Heart left ventricle (tissue), 16 donors: Measurements from ENCODE around the gene SH3BP1. TPM values are rescaled to one million over a fixed set of nuclear protein-coding genes. Genes with fewer than 3 reads are reported as not detected.

Source experiments
- ATAC-seq, 4 donors: fragments of 200-7000 bp; cut with Tn5 transposase; one replicate each; pipeline ENCODE4 v1.9.1; 2020 to 2022; ENCODE audit warnings: moderate library complexity in 4 of 4, mild to moderate bottlenecking in 3 of 4, moderate number of reproducible peaks in 1 of 4
- DNase-seq, 5 donors: peaks; one replicate each; pipeline ENCODE4 v3.0.0-alpha.2; 2020
- H3K27ac ChIP-seq, 12 donors: fragments of 200-600 bp; sonication (generic) in 4 of 12; one replicate each; pipeline versions ENCODE4 v1.5.0 to v1.8.0; 2016 to 2022; ENCODE audit warnings: mild to moderate bottlenecking in 2 of 12
- H3K27me3 ChIP-seq, 9 donors: fragments of 200-600 bp; sonication (generic) in 2 of 9; one replicate each; pipeline versions ENCODE4 v1.5.1 to v1.8.0; 2016 to 2022; ENCODE audit warnings: mild to moderate bottlenecking in 3 of 9
- H3K36me3 ChIP-seq, 9 donors: fragments of 200-600 bp; sonication (generic) in 2 of 9; one replicate each; pipeline versions ENCODE4 v1.5.0 to v1.8.0; 2018 to 2022; ENCODE audit warnings: mild to moderate bottlenecking in 2 of 9
- H3K4me1 ChIP-seq, 12 donors: fragments of 200-600 bp; sonication (generic) in 4 of 12; one replicate each; pipeline versions ENCODE4 v1.5.0 to v1.8.0; 2016 to 2022; ENCODE audit warnings: mild to moderate bottlenecking in 3 of 12
- H3K4me3 ChIP-seq, 12 donors: fragments of 200-600 bp; sonication (generic) in 4 of 12; one replicate each; pipeline versions ENCODE4 v1.5.0 to v1.8.0; 2017 to 2022; ENCODE audit warnings: mild to moderate bottlenecking in 9 of 12, moderate library complexity in 4 of 12
- H3K9me3 ChIP-seq, 12 donors: fragments of 200-600 bp; sonication (generic) in 4 of 12; one replicate each; pipeline versions ENCODE4 v1.5.0 to v1.8.0; 2016 to 2022; ENCODE audit warnings: mild to moderate bottlenecking in 1 of 12
- POLR2A ChIP-seq, 2 donors: fragments of 450-650 bp; IDR thresholded peaks; one replicate each; pipeline ENCODE4 v1.6.1; 2017; ENCODE audit warnings: antibody characterized with exemption in 2 of 2, mild to moderate bottlenecking in 2 of 2, moderate library complexity in 2 of 2
- WGBS, 4 donors: extraction: QIAGEN DNeasy Blood & Tissue Kit in 2 of 4; methylation state at CpG; one replicate each; pipeline versions ENCODE4 v1.1.5 to v1.1.7; 2013 to 2018; 5-methylcytosine and 5-hydroxymethylcytosine counted together
- intact Hi-C, 10 donors: fragments of 100-400 bp; cut with DNase I; formaldehyde crosslinking; loops; one replicate each; pipeline versions ENCODE4 v1.11.1 to v1.14.2; 2022
- polyA plus RNA-seq, 2 donors: library from polyadenylated mRNA; stranded (reverse); fragments of 200-250 nt; gene quantifications; one replicate each; pipeline ENCODE4 v1.2.3, GENCODE V29; 2013
- total RNA-seq, 9 donors: library from RNA; depleted of rRNA in 2 of 9; stranded (reverse); fragments of >200 nt in 2 of 9; fragmentation: NEBNext Ultra II Directional in 3 of 9; extraction: Animal tissue kit (Norgen Biotek cat#: 25700) in 3 of 9; gene quantifications; one replicate each; pipeline versions ENCODE4 v1.1.0 to v1.2.4, GENCODE V29; 2016 to 2023
- TF ChIP-seq, protein P1 (sequence below), 12 donors: fragments of 200-600 bp; sonication (generic) in 4 of 12; IDR thresholded peaks; one replicate each; pipeline versions ENCODE4 v1.5.0 to v1.8.0; 2018 to 2022; ENCODE audit warnings: antibody characterized with exemption in 12 of 12, mild to moderate bottlenecking in 5 of 12
- donor health status: ischemic (EF 13 %, LVEDD 7.1; RV severe dilation, severe dysfunction).
- donor health status: healthy with polysubstance abuse.
- donor health status: DM: no; HTN: yes; CAD: no.
- donor health status: DM: no; HTN: no; CAD: no.
- donor health status: ischemic (EF 25% LVEDD 6.9; RV normal size, moderate dysfunction).
- donor health status: ischemic (EF 25% LVEDD 5.7; RV mildly dilated, moderate dysfunction).
- donor health status: healthy.
- donor health status: DM: yes; HTN: yes; CAD: no.
- donor health status: ischemic (EF 35%, LVEDD 5.7; RV mildly dilated, moderate dysfunction).
- donor health status: nonischemic (EF 11% LVEDD 7.7; RV severe dilation, severe dysfunction).
- donor health status: DM: yes; HTN: yes; CAD: no.
- donor health status: PGD.
- donor health status: ischemic (EF 29% LVEDD 5.4; RV normal size, mild dysfunction).
- donor health status: nonischemic (EF 23%, LVEDD 6.1; RV moderate dilation, normal function).

Gene SH3BP1
- total and polyA plus RNA-seq, 11 donors = 0.44 to 19.7 (median 2.0) TPM

DNA sequence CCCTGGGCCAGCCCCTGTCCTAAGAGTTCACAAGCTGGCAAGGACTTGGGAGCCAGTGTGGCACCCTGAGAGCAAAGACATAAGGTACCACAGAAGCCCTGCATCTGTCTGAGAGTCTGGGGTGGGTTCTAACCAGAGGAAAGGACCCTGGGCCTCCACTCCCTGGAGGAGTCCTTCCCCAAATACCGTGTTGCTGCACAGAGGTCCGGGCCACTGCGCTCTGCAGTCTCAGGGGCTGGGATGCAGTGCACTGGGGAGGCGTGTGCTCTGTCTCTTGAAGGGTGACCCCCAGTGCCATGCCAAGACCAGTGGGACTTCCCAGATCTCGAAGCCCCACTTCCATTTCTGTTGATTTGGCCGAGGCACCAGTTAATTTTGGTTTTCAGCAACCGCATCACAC is 4.3 kb upstream of the SH3BP1 start:
- 85 to 89% (median 87%) methylated on average over 6 to 7 of the region's 7 CpGs for WGBS, 4 donors

DNA sequence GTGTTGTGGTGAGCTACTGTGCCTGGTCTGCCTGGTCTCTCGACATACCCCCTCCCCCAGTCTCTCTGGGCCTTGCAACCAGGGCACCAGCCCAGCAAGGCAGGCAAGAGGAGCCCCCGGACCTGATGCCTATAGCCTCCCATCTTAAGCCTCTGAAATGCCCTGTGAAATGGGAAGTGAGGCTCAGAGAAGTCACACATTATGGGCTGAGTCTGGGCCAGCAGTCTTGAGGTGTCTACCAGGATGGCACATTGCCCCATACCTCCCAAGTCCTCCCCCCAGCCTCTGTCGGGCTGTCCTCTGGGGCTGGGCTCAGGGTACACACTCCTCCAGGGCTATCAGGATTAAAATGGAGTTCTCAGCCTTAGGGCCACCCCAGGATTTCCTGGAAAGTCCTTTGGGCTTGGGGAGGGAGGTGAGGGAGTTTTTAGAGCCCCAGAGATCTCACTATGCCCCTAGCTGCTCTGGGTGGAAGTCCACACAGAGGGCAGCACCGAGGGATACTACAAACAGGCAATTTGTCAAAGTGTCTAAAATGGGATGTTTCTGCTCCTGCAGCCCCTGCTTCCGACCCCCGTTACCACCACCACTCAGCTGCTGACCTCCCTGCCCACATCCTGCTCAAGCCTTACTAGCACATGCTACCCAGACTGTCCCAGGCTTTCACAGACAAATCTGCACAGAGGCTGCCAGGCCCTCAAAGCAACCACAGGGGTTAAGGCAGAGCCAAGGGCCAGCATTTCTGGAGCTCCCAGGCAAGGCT is 3.1 kb upstream of the SH3BP1 start:
- Histone ChIP-seq H3K4me3 (no peak overlapping the region), H3K36me3 (peaks cover 0 to 9% (median 0%) of the 10 kb centered on the region in 9 donors), H3K27ac (peak overlapping the region in 2 of 12 donors; percentile 41 to 94), H3K4me1 (peaks cover 2 to 97% (median 39%) of the 10 kb centered on the region in 12 donors), H3K9me3 (no peaks in the 10 kb centered on the region), H3K27me3 (peaks cover 0 to 9% (median 0%) of the 10 kb centered on the region in 9 donors)
- no peak for ATAC-seq
- 73 to 82% (median 79%) methylated on average over 6 of the region's 6 CpGs for WGBS, 4 donors
- intact Hi-C loops = loop anchor here in 1 of 10 donors (5.0 kb wide), 1 partner anchor 106 kb away; no protein-coding TSS in a partner anchor
- no peak for TF ChIP-seq POLR2A (IDR thresholded peaks at IDR 0.05)
- TF ChIP-seq, protein P1, sequence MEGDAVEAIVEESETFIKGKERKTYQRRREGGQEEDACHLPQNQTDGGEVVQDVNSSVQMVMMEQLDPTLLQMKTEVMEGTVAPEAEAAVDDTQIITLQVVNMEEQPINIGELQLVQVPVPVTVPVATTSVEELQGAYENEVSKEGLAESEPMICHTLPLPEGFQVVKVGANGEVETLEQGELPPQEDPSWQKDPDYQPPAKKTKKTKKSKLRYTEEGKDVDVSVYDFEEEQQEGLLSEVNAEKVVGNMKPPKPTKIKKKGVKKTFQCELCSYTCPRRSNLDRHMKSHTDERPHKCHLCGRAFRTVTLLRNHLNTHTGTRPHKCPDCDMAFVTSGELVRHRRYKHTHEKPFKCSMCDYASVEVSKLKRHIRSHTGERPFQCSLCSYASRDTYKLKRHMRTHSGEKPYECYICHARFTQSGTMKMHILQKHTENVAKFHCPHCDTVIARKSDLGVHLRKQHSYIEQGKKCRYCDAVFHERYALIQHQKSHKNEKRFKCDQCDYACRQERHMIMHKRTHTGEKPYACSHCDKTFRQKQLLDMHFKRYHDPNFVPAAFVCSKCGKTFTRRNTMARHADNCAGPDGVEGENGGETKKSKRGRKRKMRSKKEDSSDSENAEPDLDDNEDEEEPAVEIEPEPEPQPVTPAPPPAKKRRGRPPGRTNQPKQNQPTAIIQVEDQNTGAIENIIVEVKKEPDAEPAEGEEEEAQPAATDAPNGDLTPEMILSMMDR (IDR thresholded peaks at IDR 0.05) = peak in 1 of 12 donors; percentile 5
- no peak for DNase-seq

More for the DNA sequence above, 4.3 kb upstream of the SH3BP1 start:
- no peak for ATAC-seq
- intact Hi-C loops = loop anchor here in 1 of 10 donors (5.0 kb wide), 1 partner anchor 107 kb away; no protein-coding TSS in a partner anchor
- Histone ChIP-seq H3K9me3 (no peaks in the 10 kb centered on the region), H3K27ac (peak overlapping the region in 8 of 12 donors; percentile 73 to 98 (median 84)), H3K4me1 (peaks cover 2 to 91% (median 39%) of the 10 kb centered on the region in 12 donors), H3K27me3 (peaks cover 0 to 8% (median 0%) of the 10 kb centered on the region in 9 donors), H3K4me3 (no peak overlapping the region), H3K36me3 (peaks cover 0 to 20% (median 3%) of the 10 kb centered on the region in 9 donors)
- DNase-seq = no peak
- TF ChIP-seq, protein P1 (IDR thresholded peaks at IDR 0.05) = no peak
- no peak for TF ChIP-seq POLR2A (IDR thresholded peaks at IDR 0.05)

DNA sequence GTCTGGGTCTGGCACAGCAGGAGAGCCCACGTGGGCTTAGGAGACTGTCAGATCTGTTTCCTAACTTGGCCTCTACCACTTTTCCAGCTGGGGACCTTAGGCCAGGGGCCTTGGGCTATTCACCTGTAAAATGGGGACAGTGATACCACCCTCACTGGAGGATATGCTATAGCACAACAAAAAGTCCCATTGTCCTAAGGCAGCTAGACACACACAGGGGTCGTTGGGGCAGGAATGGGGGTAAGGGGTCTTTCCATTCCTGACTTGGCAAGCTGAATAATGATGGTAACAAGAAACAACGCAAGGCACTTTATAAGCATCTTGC is 2.6 kb upstream of the SH3BP1 start:
- DNase-seq (no peak), ATAC-seq (no peak)
- peak overlapping the region in 1 of 12 donors; percentile 94 for H3K27ac ChIP-seq
- TF ChIP-seq POLR2A (IDR thresholded peaks at IDR 0.05) = no peak
- TF ChIP-seq, protein P1 (IDR thresholded peaks at IDR 0.05) = no peak
- H3K36me3 ChIP-seq = peaks cover 0 to 9% (median 0%) of the 10 kb centered on the region in 9 donors
- H3K4me3 ChIP-seq = no peak overlapping the region
- H3K4me1 ChIP-seq = peaks cover 2 to 97% (median 38%) of the 10 kb centered on the region in 12 donors
- H3K9me3 ChIP-seq = no peaks in the 10 kb centered on the region
- intact Hi-C loops = loop anchor here in 1 of 10 donors (5.0 kb wide), 1 partner anchor 105 kb away; no protein-coding TSS in a partner anchor
- WGBS, 4 donors = 78 to 85% (median 82%) methylated on average over 3 of the region's 3 CpGs
- H3K27me3 ChIP-seq = peaks cover 0 to 9% (median 0%) of the 10 kb centered on the region in 9 donors

DNA sequence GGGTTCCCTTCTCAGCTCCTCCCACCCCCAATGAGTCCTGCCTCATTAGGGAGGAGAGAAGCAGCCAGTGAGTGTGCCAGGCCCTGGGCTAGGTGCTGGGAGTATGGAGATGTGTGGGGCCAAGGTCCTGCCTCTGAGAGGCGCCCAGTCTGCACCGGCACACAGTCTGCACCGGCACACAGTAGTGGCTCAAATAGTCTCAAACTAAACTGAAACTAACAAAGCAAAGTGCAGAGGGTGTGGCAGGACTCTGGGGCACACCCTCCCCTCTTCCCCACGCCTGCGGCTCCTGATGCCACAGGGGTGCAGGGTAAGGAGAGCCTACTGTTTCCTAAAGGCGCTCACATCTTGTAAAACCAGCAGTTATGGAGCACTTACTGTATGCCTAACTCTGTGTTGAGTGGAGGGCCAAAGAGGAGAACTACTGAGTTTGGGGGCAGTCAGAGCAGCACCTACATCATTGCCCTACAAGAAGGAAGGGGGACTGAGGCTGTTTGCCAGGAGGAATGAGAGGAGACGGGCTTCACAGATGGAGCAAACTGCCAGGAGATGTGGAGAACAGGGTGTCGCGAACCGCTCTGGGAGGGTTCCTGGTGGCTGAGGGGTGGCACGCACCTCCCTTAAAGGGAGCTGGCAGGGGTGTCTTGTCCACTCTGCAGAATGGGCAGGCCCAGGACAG is 939 bp upstream of the SH3BP1 start:
- Histone ChIP-seq H3K4me1 (peaks cover 0 to 97% (median 31%) of the 10 kb centered on the region in 12 donors), H3K27me3 (peaks cover 0 to 9% (median 0%) of the 10 kb centered on the region in 9 donors), H3K36me3 (peaks cover 0 to 21% (median 0%) of the 10 kb centered on the region in 9 donors), H3K27ac (peak overlapping the region in 5 of 12 donors; percentile 53 to 94 (median 67)), H3K9me3 (no peaks in the 10 kb centered on the region), H3K4me3 (peak overlapping the region in 11 of 12 donors; percentile 32 to 77 (median 58))
- 70 to 74% (median 72%) methylated on average over 11 of the region's 11 CpGs for whole genome bisulfite sequencing, 4 donors
- ATAC-seq = no peak
- intact Hi-C loops = loop anchor here in 1 of 10 donors (5.0 kb wide), 1 partner anchor 104 kb away; no protein-coding TSS in a partner anchor
- DNase-seq = no peak
- TF ChIP-seq, protein P1 (IDR thresholded peaks at IDR 0.05) = no peak
- TF ChIP-seq POLR2A (IDR thresholded peaks at IDR 0.05) = no peak
